K562 (cell line): ENCODE results near the gene FAM83D. TPM values are rescaled to one million over a fixed set of nuclear protein-coding genes. Genes with fewer than 3 reads are reported as not detected.
A peak's percentile ranks its signal among the peaks of the same experiment; 100 is the strongest.

ENCODE experiments used
- ATF2 ChIP-seq: sonication (generic); formaldehyde crosslinking; IDR thresholded peaks from 2 replicates; pipeline ENCODE4 v1.8.1; 2022; ENCODE audit warnings: missing genetic modification reagents
- BCL6 ChIP-seq: fragments of 250-450 bp; sonication (Bioruptor Pico); IDR thresholded peaks from 2 replicates; pipeline ENCODE4 v1.4.0; 2020
- CREB3 ChIP-seq: fragments of 450-650 bp; conservative IDR thresholded peaks from 2 replicates; pipeline ENCODE4 v1.6.1; 2016; ENCODE audit warnings: missing genetic modification characterization, low read depth, mild to moderate bottlenecking, missing compliant biosample characterization, moderate library complexity
- DMBX1 ChIP-seq: fragments of 250-450 bp; sonication (Bioruptor Pico); IDR thresholded peaks from 2 replicates; pipeline ENCODE4 v1.8.0; 2022; ENCODE audit warnings: inconsistent platforms, mild to moderate bottlenecking, moderate library complexity, borderline replicate concordance
- FIP1L1 ChIP-seq: fragments of 200-400 bp; formaldehyde crosslinking; IDR thresholded peaks from 2 replicates; pipeline ENCODE4 v1.6.1; 2018; ENCODE audit warnings: mild to moderate bottlenecking, low read depth, low read length; ENCODE audit not compliant: poor library complexity, severe bottlenecking
- HLTF ChIP-seq: fragments of 450-650 bp; IDR thresholded peaks from 2 replicates; pipeline ENCODE4 v1.6.1; 2016
- L3MBTL2 ChIP-seq: fragments of 450-650 bp; IDR thresholded peaks from 2 replicates; pipeline ENCODE4 v1.6.1; 2016; ENCODE audit warnings: mild to moderate bottlenecking, moderate library complexity
- POLR2B ChIP-seq: fragments of 450-650 bp; IDR thresholded peaks from 2 replicates; pipeline ENCODE4 v1.6.1; 2018; ENCODE audit warnings: low read depth; ENCODE audit not compliant: partially characterized antibody
- SAFB2 ChIP-seq: fragments of 200-400 bp; formaldehyde crosslinking; IDR thresholded peaks from 2 replicates; pipeline ENCODE4 v1.6.1; 2018; ENCODE audit warnings: borderline replicate concordance, low read length, low read depth, moderate library complexity; ENCODE audit not compliant: severe bottlenecking
- TAF7 ChIP-seq: fragments of 450-650 bp; IDR thresholded peaks from 2 replicates; pipeline ENCODE4 v1.6.1; 2016; ENCODE audit warnings: missing genetic modification characterization, missing compliant biosample characterization
- YBX1 ChIP-seq: fragments of 450-650 bp; IDR thresholded peaks from 2 replicates; pipeline ENCODE4 v1.7.1; 2016; ENCODE audit warnings: mild to moderate bottlenecking
- ZNF395 ChIP-seq: fragments of 200-800 bp; sonication (Bioruptor generic); IDR thresholded peaks from 2 replicates; pipeline ENCODE4 v1.6.1; 2017; ENCODE audit warnings: missing genetic modification characterization, missing compliant biosample characterization
- ZNF408 ChIP-seq: fragments of 250-450 bp; sonication (Bioruptor Pico); IDR thresholded peaks from 2 replicates; pipeline ENCODE4 v1.4.0; 2020; ENCODE audit warnings: low read depth, mild to moderate bottlenecking, moderate library complexity
- ZNF695 ChIP-seq: fragments of 450-650 bp; formaldehyde crosslinking; IDR thresholded peaks from 2 replicates; pipeline ENCODE4 v1.4.0; 2020; ENCODE audit warnings: mild to moderate bottlenecking, moderate library complexity
- ZNF785 ChIP-seq: fragments of 250-450 bp; sonication (Bioruptor Pico); IDR thresholded peaks from 2 replicates; pipeline ENCODE4 v1.4.0; 2020; ENCODE audit warnings: mild to moderate bottlenecking
- polyA plus RNA-seq, 8 experiments: library from polyadenylated mRNA; depleted of rRNA in 4 of 8; stranded (reverse) in 5 of 8; unstranded in 3 of 8; fragments of >200 nt; fragmentation: Nextera tagmentation in 2 of 8; fragmentation: Illumina TruSeq in 1 of 8; extraction: Ambion mirVana in 2 of 8; extraction: Trizol in 1 of 8; gene quantifications; 2 replicates each; pipeline versions ENCODE4 v1.2.1 to v1.2.3, GENCODE V29; 2011 to 2014; ENCODE audit warnings: inconsistent platforms in 1 of 8, missing spikeins in 1 of 8
- total RNA-seq, 7 experiments: library from RNA; depleted of rRNA in 6 of 7; stranded (reverse); fragments of >200 nt in 6 of 7; fragmentation: Illumina TruSeq in 2 of 7; extraction: Trizol in 2 of 7; gene quantifications; 2 replicates each; pipeline versions ENCODE4 v1.2.1 to v1.2.3, GENCODE V29; 2011 to 2021; ENCODE audit warnings: low replicate concordance in 1 of 7
- TF ChIP-seq, protein P1 (sequence below): fragments of 450-650 bp; IDR thresholded peaks from 2 replicates; pipeline ENCODE4 v1.7.0; 2016; ENCODE audit warnings: borderline replicate concordance
- TF ChIP-seq, protein P2 (sequence below): fragments of 450-650 bp; IDR thresholded peaks from 2 replicates; pipeline ENCODE4 v1.7.1; 2018; ENCODE audit warnings: mild to moderate bottlenecking, low read depth; ENCODE audit not compliant: partially characterized antibody
- TF ChIP-seq, protein P3 (sequence below): fragments of 250-450 bp; sonication (Bioruptor Pico); IDR thresholded peaks from 2 replicates; pipeline ENCODE4 v1.8.0; 2022; ENCODE audit warnings: inconsistent platforms

The FAM83D gene
- total and polyA plus RNA-seq, 9 of the 15 experiments (the other 6 are each of a cell fraction or from before 2014, with no cell fraction given) = 8.2 to 66.1 (median 43.5) TPM

DNA sequence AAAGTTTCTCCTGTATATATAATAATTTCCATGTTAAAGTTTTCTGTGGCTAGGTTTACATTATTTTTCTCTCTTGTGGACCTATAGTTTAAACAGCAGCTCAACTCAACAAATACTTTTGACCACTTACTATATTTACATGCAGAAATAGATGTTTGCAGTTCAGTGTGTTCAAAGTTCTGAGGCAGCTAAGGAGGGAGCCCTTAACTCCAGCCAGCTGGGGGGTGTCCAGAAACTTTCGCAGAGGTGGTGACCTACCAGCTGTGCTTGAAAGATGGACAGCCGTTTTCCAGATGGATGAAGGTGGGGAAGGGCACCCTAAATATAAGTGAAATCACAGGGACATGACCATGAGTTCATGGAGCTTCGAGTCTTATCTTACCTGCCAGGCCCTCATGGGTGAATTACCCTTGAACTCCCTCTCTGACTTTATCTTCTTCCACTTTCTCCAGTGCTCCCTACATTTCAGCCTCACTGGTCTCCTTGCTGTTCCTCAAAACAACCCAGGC lies 69.4 kb downstream of the FAM83D start (continued):
- TF ChIP-seq DMBX1 (CRISPR knock-in tag) (peak; percentile 73; the same call in 1 of the 2 replicates), YBX1 (no peak), ZNF408 (CRISPR knock-in tag) (no peak), L3MBTL2 (peak; percentile 70), ZNF785 (CRISPR knock-in tag) (no peak), POLR2B (no peak), BCL6 (CRISPR knock-in tag) (no peak), TAF7 (tag) (no peak), HLTF (no peak), CREB3 (tag) (no peak), FIP1L1 (no peak), ZNF395 (CRISPR knock-in tag) (no peak), ZNF695 (no peak), SAFB2 (no peak), ATF2 (no peak)
- TF ChIP-seq, protein P1, sequence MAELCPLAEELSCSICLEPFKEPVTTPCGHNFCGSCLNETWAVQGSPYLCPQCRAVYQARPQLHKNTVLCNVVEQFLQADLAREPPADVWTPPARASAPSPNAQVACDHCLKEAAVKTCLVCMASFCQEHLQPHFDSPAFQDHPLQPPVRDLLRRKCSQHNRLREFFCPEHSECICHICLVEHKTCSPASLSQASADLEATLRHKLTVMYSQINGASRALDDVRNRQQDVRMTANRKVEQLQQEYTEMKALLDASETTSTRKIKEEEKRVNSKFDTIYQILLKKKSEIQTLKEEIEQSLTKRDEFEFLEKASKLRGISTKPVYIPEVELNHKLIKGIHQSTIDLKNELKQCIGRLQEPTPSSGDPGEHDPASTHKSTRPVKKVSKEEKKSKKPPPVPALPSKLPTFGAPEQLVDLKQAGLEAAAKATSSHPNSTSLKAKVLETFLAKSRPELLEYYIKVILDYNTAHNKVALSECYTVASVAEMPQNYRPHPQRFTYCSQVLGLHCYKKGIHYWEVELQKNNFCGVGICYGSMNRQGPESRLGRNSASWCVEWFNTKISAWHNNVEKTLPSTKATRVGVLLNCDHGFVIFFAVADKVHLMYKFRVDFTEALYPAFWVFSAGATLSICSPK = no peak
- TF ChIP-seq, protein P2, sequence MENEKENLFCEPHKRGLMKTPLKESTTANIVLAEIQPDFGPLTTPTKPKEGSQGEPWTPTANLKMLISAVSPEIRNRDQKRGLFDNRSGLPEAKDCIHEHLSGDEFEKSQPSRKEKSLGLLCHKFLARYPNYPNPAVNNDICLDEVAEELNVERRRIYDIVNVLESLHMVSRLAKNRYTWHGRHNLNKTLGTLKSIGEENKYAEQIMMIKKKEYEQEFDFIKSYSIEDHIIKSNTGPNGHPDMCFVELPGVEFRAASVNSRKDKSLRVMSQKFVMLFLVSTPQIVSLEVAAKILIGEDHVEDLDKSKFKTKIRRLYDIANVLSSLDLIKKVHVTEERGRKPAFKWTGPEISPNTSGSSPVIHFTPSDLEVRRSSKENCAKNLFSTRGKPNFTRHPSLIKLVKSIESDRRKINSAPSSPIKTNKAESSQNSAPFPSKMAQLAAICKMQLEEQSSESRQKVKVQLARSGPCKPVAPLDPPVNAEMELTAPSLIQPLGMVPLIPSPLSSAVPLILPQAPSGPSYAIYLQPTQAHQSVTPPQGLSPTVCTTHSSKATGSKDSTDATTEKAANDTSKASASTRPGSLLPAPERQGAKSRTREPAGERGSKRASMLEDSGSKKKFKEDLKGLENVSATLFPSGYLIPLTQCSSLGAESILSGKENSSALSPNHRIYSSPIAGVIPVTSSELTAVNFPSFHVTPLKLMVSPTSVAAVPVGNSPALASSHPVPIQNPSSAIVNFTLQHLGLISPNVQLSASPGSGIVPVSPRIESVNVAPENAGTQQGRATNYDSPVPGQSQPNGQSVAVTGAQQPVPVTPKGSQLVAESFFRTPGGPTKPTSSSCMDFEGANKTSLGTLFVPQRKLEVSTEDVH = no peak
- TF ChIP-seq, protein P3, sequence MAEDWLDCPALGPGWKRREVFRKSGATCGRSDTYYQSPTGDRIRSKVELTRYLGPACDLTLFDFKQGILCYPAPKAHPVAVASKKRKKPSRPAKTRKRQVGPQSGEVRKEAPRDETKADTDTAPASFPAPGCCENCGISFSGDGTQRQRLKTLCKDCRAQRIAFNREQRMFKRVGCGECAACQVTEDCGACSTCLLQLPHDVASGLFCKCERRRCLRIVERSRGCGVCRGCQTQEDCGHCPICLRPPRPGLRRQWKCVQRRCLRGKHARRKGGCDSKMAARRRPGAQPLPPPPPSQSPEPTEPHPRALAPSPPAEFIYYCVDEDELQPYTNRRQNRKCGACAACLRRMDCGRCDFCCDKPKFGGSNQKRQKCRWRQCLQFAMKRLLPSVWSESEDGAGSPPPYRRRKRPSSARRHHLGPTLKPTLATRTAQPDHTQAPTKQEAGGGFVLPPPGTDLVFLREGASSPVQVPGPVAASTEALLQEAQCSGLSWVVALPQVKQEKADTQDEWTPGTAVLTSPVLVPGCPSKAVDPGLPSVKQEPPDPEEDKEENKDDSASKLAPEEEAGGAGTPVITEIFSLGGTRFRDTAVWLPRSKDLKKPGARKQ (CRISPR knock-in tag) = no peak
